ENCODE data around the gene NSUN6.

- TF ChIP-seq CTCF (optimal IDR thresholded peaks at IDR 0.05 in 1 of 3, IDR thresholded peaks at IDR 0.05 in 1 of 3, conservative IDR thresholded peaks at IDR 0.05 in 1 of 3; ENCODE audit: extremely low read depth in 1 of 3, insufficient read depth in 2 of 3, low read length in 3 of 3) (no peak), EZH2 (IDR thresholded peaks at IDR 0.05; ENCODE audit: low read length) (no peak)
These were observed 15.4 kb downstream of the NSUN6 start for GRCh38 chr10:18635995-18636394.
